ENCODE data around the gene INSIG2.

- no peak for TF ChIP-seq CTCF (conservative IDR thresholded peaks at IDR 0.05 in 1 of 2, IDR thresholded peaks at IDR 0.05 in 1 of 2; ENCODE audit: extremely low read depth in 1 of 2, insufficient read depth in 1 of 2, low read depth in 1 of 2, low read length in 2 of 2)
- TF ChIP-seq EZH2 (IDR thresholded peaks at IDR 0.05; ENCODE audit: borderline replicate concordance, low read length): no peak
These were observed 58.3 kb downstream of the INSIG2 start for GRCh38 chr2:118146315-118147283.
